ENCODE data around the gene RAB13. TPM values are rescaled to one million over a fixed set of nuclear protein-coding genes. Genes with fewer than 3 reads are reported as not detected.
"Not testable (repeated sequence)": the region's sequence is repeated elsewhere in the genome, so short reads cannot be mapped to it uniquely, and the experiment has no call there.

RAB13 gene
- total RNA-seq: 1 to 10 TPM; 9.0 to 9.5 TPM
- polyA plus RNA-seq: not detected

GRCh38 chr1:153985941-153986761 lies at the start of gene RAB13:
Gene RAB13 (minus strand): TSS chr1:153986339. CDS start chr1:153986236, 103 bp downstream.
- Mint-ChIP-seq H3K36me3 (peaks cover 0 to 7% (median under 1%) of the 10 kb centered on the region in 3 donors), H3K9me3 (peaks cover 0 to 2% (median 0%) of the 10 kb centered on the region in 5 donors), H3K4me3 (peak within 1 kb of the TSS; percentile 31 to 67 (median 46)), H3K27me3 (peaks cover 12 to 15% of the 10 kb centered on the region in 2 donors), H3K4me1 (peaks cover 16 to 25% (median 22%) of the 10 kb centered on the region in 3 donors), H3K27ac (peak within 1 kb of the TSS; percentile 69 to 93 (median 90))
- H3K9me3 ChIP-seq (ENCODE audit: low read length): no peaks in the 10 kb centered on the region
- ChIA-PET CTCF (interaction anchor here (0.6 to 9.1 kb wide), 36 partner anchors 9 to 475 kb away, joined by 3 to 94 read pairs (median 4); partner anchors contain the start of genes CHTOP, CREB3L4, DENND4B and HAX1), POLR2A (interaction anchor here (0.6 to 2.0 kb wide), 6 partner anchors 9 to 211 kb away, joined by 3 to 9 read pairs (median 4); partner anchors contain the start of genes JTB and SLC27A3)
- no peaks in the 10 kb centered on the region for H3K27me3 ChIP-seq (ENCODE audit: insufficient read depth, low read length, poor library complexity, severe bottlenecking)
- no peak within 1 kb of the TSS for H3K4me3 ChIP-seq (ENCODE audit: low read length)
- H3K36me3 ChIP-seq (ENCODE audit: insufficient read depth, low read length): peaks cover 1% of the 10 kb centered on the region
- H3K4me1 ChIP-seq (ENCODE audit: insufficient read depth, low read length): peaks cover 12% of the 10 kb centered on the region
- H3K27ac ChIP-seq (ENCODE audit: low read depth, low read length): peak within 1 kb of the TSS; percentile 20
- peak in 1 of 5 donors; percentile 11 for DNase-seq

- DNase-seq; H3K9me3 ChIP-seq (ENCODE audit: low read length); H3K4me3 ChIP-seq (ENCODE audit: low read length); H3K27me3 ChIP-seq (ENCODE audit: insufficient read depth, low read length, poor library complexity, severe bottlenecking); H3K27me3 Mint-ChIP-seq; CTCF ChIA-PET; H3K36me3 Mint-ChIP-seq; H3K36me3 ChIP-seq (ENCODE audit: insufficient read depth, low read length); H3K27ac ChIP-seq (ENCODE audit: low read depth, low read length); H3K27ac Mint-ChIP-seq; H3K4me1 ChIP-seq (ENCODE audit: insufficient read depth, low read length); H3K4me3 Mint-ChIP-seq; H3K9me3 Mint-ChIP-seq; H3K4me1 Mint-ChIP-seq: not testable (repeated sequence)
- POLR2A ChIA-PET: interaction anchor here (0.6 kb wide), 1 partner anchor 252 kb away, joined by 7 read pairs; no protein-coding TSS in a partner anchor
Measured at GRCh38 chr1:154033697-154034096, 47.6 kb upstream of the RAB13 start.

- no peaks in the 10 kb centered on the region for H3K9me3 ChIP-seq (ENCODE audit: low read length)
- Mint-ChIP-seq H3K4me3 (no peak overlapping the region), H3K9me3 (no peaks in the 10 kb centered on the region), H3K36me3 (no peaks in the 10 kb centered on the region), H3K4me1 (no peaks in the 10 kb centered on the region), H3K27ac (no peak overlapping the region), H3K27me3 (no peaks in the 10 kb centered on the region)
- no peak overlapping the region for H3K27ac ChIP-seq (ENCODE audit: low read depth, low read length)
- no peak for DNase-seq
- no peak overlapping the region for H3K4me3 ChIP-seq (ENCODE audit: low read length)
- CTCF ChIA-PET: no interaction called here
- no peaks in the 10 kb centered on the region for H3K36me3 ChIP-seq (ENCODE audit: insufficient read depth, low read length)
- POLR2A ChIA-PET: no interaction called here
- H3K27me3 ChIP-seq (ENCODE audit: insufficient read depth, low read length, poor library complexity, severe bottlenecking): no peaks in the 10 kb centered on the region
- no peaks in the 10 kb centered on the region for H3K4me1 ChIP-seq (ENCODE audit: insufficient read depth, low read length)
Measured at GRCh38 chr1:154019940-154020339, 33.8 kb upstream of the RAB13 start.

- CTCF ChIA-PET: no interaction called here
- H3K9me3 ChIP-seq (ENCODE audit: low read length): no peaks in the 10 kb centered on the region
- H3K36me3 Mint-ChIP-seq: no peaks in the 10 kb centered on the region
- no peak overlapping the region for H3K27ac ChIP-seq (ENCODE audit: low read depth, low read length)
- DNase-seq: no peak
- POLR2A ChIA-PET: no interaction called here
- H3K27ac Mint-ChIP-seq: no peak overlapping the region
- H3K27me3 ChIP-seq (ENCODE audit: insufficient read depth, low read length, poor library complexity, severe bottlenecking): no peaks in the 10 kb centered on the region
- H3K36me3 ChIP-seq (ENCODE audit: insufficient read depth, low read length): no peaks in the 10 kb centered on the region
- no peaks in the 10 kb centered on the region for H3K9me3 Mint-ChIP-seq
- H3K27me3 Mint-ChIP-seq: no peaks in the 10 kb centered on the region
- no peak overlapping the region for H3K4me3 Mint-ChIP-seq
- H3K4me1 ChIP-seq (ENCODE audit: insufficient read depth, low read length): no peaks in the 10 kb centered on the region
- H3K4me1 Mint-ChIP-seq: no peaks in the 10 kb centered on the region
- no peak overlapping the region for H3K4me3 ChIP-seq (ENCODE audit: low read length)
Measured at GRCh38 chr1:154019269-154019668, 33.1 kb upstream of the RAB13 start.

- Mint-ChIP-seq H3K4me3 (no peak overlapping the region), H3K4me1 (no peaks in the 10 kb centered on the region), H3K27me3 (peaks cover 0 to 2% of the 10 kb centered on the region in 2 donors), H3K27ac (no peak overlapping the region), H3K36me3 (no peaks in the 10 kb centered on the region), H3K9me3 (no peaks in the 10 kb centered on the region)
- CTCF ChIA-PET: no interaction called here
- Histone ChIP-seq H3K27ac (ENCODE audit: low read depth, low read length) (no peak overlapping the region), H3K27me3 (ENCODE audit: insufficient read depth, low read length, poor library complexity, severe bottlenecking) (no peaks in the 10 kb centered on the region), H3K4me3 (ENCODE audit: low read length) (no peak overlapping the region), H3K4me1 (ENCODE audit: insufficient read depth, low read length) (no peaks in the 10 kb centered on the region), H3K9me3 (ENCODE audit: low read length) (no peaks in the 10 kb centered on the region), H3K36me3 (ENCODE audit: insufficient read depth, low read length) (no peaks in the 10 kb centered on the region)
- POLR2A ChIA-PET: no interaction called here
- DNase-seq: no peak
Measured at GRCh38 chr1:154014154-154014907, 28.2 kb upstream of the RAB13 start.

- H3K4me3 ChIP-seq (ENCODE audit: low read length); H3K9me3 ChIP-seq (ENCODE audit: low read length); H3K27me3 ChIP-seq (ENCODE audit: insufficient read depth, low read length, poor library complexity, severe bottlenecking); H3K27ac ChIP-seq (ENCODE audit: low read depth, low read length); H3K4me1 Mint-ChIP-seq; H3K27ac Mint-ChIP-seq; DNase-seq; H3K4me1 ChIP-seq (ENCODE audit: insufficient read depth, low read length); POLR2A ChIA-PET; H3K36me3 ChIP-seq (ENCODE audit: insufficient read depth, low read length); H3K27me3 Mint-ChIP-seq; H3K36me3 Mint-ChIP-seq; H3K4me3 Mint-ChIP-seq; CTCF ChIA-PET; H3K9me3 Mint-ChIP-seq: not testable (repeated sequence)
Measured at GRCh38 chr1:154012543-154012942, 26.4 kb upstream of the RAB13 start.

GRCh38 chr1:154012129-154012528 lies 26.0 kb upstream of the RAB13 start:
- Histone ChIP-seq H3K4me3 (ENCODE audit: low read length) (no peak overlapping the region), H3K36me3 (ENCODE audit: insufficient read depth, low read length) (no peaks in the 10 kb centered on the region), H3K4me1 (ENCODE audit: insufficient read depth, low read length) (no peaks in the 10 kb centered on the region), H3K9me3 (ENCODE audit: low read length) (no peaks in the 10 kb centered on the region), H3K27ac (ENCODE audit: low read depth, low read length) (no peak overlapping the region), H3K27me3 (ENCODE audit: insufficient read depth, low read length, poor library complexity, severe bottlenecking) (no peaks in the 10 kb centered on the region)
- Mint-ChIP-seq H3K9me3 (no peaks in the 10 kb centered on the region), H3K27ac (no peak overlapping the region), H3K27me3 (peaks cover 0 to 2% of the 10 kb centered on the region in 2 donors), H3K4me3 (no peak overlapping the region), H3K4me1 (no peaks in the 10 kb centered on the region), H3K36me3 (no peaks in the 10 kb centered on the region)
- ChIA-PET CTCF (no interaction called here), POLR2A (no interaction called here)
- no peak for DNase-seq

- Histone ChIP-seq H3K4me3 (ENCODE audit: low read length) (no peak overlapping the region), H3K4me1 (ENCODE audit: insufficient read depth, low read length) (no peaks in the 10 kb centered on the region), H3K27ac (ENCODE audit: low read depth, low read length) (no peak overlapping the region), H3K9me3 (ENCODE audit: low read length) (no peaks in the 10 kb centered on the region), H3K27me3 (ENCODE audit: insufficient read depth, low read length, poor library complexity, severe bottlenecking) (no peaks in the 10 kb centered on the region), H3K36me3 (ENCODE audit: insufficient read depth, low read length) (no peaks in the 10 kb centered on the region)
- Mint-ChIP-seq H3K36me3 (peaks cover 0 to 3% (median 0%) of the 10 kb centered on the region in 3 donors), H3K4me3 (no peak overlapping the region), H3K4me1 (no peaks in the 10 kb centered on the region), H3K9me3 (no peaks in the 10 kb centered on the region), H3K27me3 (peaks cover 0 to 2% of the 10 kb centered on the region in 2 donors), H3K27ac (no peak overlapping the region)
- CTCF ChIA-PET: no interaction called here
- DNase-seq: no peak
- POLR2A ChIA-PET: no interaction called here
Measured at GRCh38 chr1:154006136-154006535, 20.0 kb upstream of the RAB13 start.
